GM19193 (cell line): Measurements from ENCODE around the gene LRMDA.

Experiments used
- POLR2A ChIP-seq: IDR thresholded peaks from 4 replicates; pipeline ENCODE4 v1.6.1; 2011; ENCODE audit not compliant: insufficient read depth, insufficient read length; ENCODE audit errors: extremely low read depth

Gene LRMDA

DNA sequence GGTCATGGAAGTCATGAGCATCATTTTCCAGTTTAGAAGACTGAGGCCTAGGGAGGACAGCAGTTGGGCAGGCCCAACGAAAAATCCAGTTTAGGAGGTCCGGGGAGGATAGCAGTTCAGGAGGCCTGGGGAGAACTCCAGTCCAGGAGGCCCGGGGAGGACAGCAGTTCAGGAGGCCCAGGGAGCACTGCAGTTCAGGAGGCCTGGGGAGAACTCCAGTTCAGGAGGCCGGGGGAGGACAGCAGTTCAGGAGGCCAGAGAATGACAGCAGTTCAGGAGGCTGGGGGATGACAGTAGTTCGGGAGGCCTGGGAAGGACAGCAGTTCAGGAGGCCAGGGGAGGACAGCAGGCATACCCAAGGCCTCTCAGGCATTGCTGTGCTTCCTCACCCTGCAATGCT is 453.4 kb downstream of the LRMDA start:
- no peak for TF ChIP-seq POLR2A

DNA sequence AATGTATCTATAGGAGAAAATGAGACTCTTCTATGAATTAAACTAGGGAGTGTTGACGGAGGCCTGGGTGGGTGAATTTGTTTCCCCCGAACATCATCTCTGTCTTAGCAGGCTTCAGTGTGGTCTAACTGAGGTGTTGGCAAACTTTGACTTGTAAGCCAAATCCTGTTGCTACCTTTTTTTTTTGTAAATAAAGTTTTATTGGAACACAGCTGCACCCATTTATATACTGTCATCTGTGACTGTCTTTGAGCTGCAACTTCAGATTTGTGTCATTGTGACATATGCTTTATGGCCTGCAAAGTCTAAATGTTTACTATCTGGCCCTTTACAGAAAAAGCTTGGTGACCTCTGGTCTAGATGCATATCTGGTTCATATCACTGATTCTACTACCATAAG is 455.9 kb downstream of the LRMDA start:
- TF ChIP-seq POLR2A, result no peak

GRCh38 chr10:75887992-75888680 is 456.7 kb downstream of the LRMDA start:
- TF ChIP-seq POLR2A, result no peak

DNA sequence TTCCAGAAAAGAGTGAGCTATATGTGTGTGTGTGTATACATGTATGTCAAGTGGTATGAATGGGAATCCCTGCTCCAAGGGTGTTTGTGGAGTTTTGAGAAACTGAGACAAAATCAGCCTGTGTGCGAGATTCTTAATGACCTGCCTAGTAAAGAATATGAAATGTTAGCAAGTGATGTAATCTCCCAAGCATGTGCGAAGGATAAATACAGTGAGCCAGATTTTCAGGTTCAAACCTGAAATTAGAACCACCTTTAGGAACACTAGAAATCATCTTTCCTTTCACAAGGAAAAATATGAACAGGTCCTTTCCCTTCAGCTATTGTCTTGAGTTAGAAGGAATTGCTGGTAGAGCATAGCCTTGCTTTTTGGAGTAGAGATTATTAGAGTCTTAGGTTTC is 457.6 kb downstream of the LRMDA start:
- no peak for TF ChIP-seq POLR2A

DNA sequence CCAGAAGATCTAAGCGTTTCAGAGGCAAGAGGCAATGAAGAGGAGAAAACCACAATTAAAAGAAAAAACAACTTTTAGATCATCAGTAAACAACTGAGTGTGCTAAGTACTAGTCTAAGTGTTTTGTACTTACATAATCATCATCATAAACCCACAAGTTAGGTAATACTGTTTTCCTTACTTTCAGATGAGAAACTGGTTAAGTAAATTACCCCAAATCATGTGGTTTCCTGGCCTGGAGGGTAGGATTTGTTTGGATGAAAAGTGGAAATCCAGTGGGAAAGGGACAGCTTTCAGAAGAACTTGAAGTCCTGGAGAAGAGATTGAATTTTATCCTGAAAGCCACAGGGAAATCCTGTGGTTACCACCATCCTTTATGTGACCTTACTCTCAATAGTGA is 463.3 kb downstream of the LRMDA start:
- no peak for TF ChIP-seq POLR2A

DNA sequence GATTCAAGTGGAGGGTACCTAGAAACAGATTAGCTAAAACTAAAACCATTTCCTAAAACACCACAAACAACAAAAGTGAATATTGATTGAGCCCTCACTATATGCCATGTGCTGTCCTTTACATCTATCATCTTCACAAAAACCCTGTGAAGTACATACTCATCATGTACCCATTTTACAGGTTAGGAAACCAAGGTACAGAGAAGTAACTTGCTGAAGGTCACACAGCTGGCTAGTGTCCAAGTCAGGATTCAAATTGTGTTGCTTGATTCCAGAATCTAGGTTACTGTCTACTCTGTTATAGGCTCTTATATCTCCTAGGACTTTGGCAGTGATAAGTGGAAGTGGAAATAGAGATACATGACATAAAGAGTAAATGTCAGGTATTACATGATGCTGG is 463.8 kb downstream of the LRMDA start:
- no peak for TF ChIP-seq POLR2A

- TF ChIP-seq POLR2A, result no peak
These were observed 468.5 kb downstream of the LRMDA start for GRCh38 chr10:75899816-75900390.

DNA sequence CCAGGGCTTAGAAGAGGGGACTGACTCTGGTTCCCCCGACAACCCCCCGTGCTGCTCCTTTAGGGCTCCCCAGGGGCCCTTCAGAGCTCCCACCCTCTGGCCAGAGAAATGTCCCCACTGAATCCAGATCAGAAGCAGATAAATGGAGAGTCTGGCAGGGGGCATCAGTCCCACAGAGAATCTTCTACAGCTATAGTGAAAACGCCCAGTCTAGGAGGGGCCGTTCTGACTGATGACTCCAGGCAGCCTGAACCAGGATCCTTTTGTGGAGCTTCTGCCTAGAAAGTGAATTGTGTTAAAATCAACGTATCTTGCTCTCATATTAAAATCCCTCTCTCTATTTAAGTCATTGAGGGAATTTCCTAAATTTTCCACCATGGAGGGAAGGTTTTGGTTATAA is 471.4 kb downstream of the LRMDA start:
- TF ChIP-seq POLR2A, result no peak

DNA sequence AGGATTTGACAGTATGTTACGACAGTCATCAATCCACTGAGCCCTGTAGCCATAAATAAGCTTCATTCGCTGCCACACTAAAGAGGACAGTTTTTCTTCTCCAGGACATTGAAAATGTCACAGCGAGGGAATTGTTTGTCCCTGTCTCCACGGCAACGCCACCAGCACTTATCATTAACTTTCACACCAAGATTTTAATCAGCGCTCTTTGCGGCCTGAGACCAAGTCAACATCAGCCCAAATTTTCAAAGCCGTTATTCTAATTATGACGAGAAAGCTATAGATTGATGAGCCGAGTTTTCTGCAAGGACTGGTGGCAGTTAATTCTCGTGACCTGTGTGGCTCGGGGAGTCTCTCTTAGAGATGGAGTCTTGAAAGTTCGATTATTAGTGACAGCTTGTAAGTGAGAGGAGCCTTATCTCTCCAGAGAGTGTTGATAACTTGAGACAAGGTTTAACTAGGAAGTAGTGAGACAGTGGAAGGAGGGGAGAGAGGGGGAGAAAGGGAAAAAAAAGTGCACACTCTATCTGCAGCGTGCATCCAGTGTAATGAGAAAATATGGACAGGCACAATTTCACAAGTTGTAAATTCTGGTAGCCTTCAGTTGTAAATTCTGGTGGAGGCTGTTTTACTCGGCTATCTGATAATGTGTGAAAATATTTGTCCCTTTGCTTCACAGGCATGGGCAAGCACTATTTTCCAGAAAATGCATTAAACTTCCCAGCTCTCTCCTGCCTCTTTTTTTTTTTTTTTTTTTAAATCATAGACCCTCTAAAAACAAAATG is 473.3 kb downstream of the LRMDA start:
- no peak for TF ChIP-seq POLR2A

GRCh38 chr10:75905490-75905889 is 474.1 kb downstream of the LRMDA start:
- no peak for TF ChIP-seq POLR2A

DNA sequence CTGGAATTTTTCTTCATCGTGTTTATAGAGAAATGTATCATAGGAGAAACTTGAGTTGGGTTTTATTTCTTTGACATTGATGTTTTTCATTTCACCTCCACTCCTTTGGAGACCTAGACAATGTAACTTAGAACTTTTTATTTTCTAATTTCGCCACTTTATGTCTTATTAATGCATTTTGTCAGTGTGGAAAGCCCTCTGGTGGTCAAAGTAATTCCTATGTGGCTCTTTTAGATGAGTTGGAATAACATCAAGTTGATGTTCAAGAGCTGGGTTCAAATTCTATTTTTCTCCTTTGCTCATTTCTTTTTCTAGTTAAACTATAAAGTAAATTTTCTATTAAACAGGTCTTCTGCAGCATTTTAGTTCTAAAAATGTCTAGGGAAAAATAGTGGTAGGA is 478.6 kb downstream of the LRMDA start:
- TF ChIP-seq POLR2A, result no peak

DNA sequence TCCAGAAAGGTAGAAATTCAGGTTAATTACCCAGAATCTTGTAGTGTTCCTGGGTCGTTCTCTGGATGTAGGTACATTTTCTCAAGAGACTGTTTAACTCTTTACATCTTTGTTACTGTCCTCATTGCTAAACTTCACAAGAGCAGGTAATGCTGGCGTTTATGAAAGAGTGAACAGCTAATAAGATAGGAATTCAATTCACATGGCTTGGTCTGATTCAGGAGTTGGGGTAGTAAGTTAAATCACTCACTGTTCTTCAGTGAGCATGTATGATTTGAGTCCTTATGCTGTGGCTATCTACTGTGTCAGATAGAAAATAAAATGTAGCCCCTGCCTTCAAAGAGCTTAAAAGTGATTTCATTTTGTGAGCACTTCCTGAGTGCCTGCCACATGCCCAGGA is 480.0 kb downstream of the LRMDA start:
- TF ChIP-seq POLR2A, result no peak

- no peak for TF ChIP-seq POLR2A
These were observed 485.5 kb downstream of the LRMDA start for GRCh38 chr10:75916906-75917305.

- TF ChIP-seq POLR2A, result no peak
These were observed 488.5 kb downstream of the LRMDA start for GRCh38 chr10:75919913-75920312.

DNA sequence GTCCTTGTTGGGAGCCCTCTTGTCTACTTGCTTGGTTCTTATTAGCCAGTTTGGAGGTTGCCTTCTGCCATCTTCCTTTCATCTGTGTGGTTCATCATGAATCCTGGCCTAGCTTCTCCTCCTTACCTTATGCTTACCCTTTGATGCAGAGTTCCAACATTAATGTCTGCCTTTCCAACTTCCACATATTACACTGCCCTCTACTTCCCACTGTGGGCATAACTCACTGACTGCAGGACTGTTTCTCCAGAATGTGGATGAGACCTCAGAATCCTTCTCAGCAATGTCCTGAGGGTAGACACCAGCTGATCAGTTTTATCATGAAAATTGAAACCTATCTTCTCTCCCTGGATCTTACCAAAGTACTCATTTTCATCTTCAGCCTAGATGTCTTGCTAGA is 491.0 kb downstream of the LRMDA start:
- TF ChIP-seq POLR2A, result no peak

- TF ChIP-seq POLR2A, result no peak
These were observed 493.0 kb downstream of the LRMDA start for GRCh38 chr10:75924309-75924902.

- no peak for TF ChIP-seq POLR2A
These were observed 494.6 kb downstream of the LRMDA start for GRCh38 chr10:75925999-75926398.

DNA sequence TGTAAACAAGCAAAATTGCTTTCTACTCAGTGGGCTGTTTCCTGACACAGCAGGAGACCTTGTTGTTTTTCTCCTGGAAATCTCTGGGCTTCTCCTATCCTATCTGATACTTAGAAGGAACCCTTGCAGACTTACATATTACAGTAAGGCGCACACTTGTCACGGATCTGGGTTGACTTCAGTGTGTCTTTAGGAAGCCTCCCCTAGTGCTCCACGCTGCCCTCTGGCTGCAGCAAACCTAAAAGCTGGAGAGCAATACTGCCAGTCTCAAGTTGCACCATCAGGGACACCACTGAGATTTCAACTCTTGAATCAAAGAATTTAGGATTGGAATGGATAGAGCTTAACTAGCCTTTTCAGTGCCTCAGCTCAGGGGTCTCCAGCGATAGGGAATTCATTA is 495.3 kb downstream of the LRMDA start:
- no peak for TF ChIP-seq POLR2A
